HUES6 (cell line): ENCODE results near the gene MAD1L1.
"Not testable (repeated sequence)": the region's sequence is repeated elsewhere in the genome, so short reads cannot be mapped to it uniquely, and the experiment has no call there.

ENCODE experiments used
- H3K27ac ChIP-seq: 2 replicates; pipeline ENCODE4 v1.7.0; 2013; ENCODE audit warnings: low read depth, mild to moderate bottlenecking, low read length, inconsistent platforms
- H3K27me3 ChIP-seq: 2 replicates; pipeline ENCODE4 v1.6.1; 2013; ENCODE audit warnings: low read length; ENCODE audit not compliant: control insufficient read depth, insufficient read depth
- H3K36me3 ChIP-seq: 2 replicates; pipeline ENCODE4 v1.6.1; 2013; ENCODE audit warnings: low read length; ENCODE audit not compliant: control insufficient read depth, insufficient read depth
- H3K4me1 ChIP-seq: 2 replicates; pipeline ENCODE4 v1.6.1; 2013; ENCODE audit warnings: low read length; ENCODE audit not compliant: control insufficient read depth, insufficient read depth
- H3K4me3 ChIP-seq: 2 replicates; pipeline ENCODE4 v1.5.1; 2013; ENCODE audit warnings: low read depth, low read length
- H3K9ac ChIP-seq: one replicate; pipeline ENCODE4 v1.6.1; 2013; ENCODE audit warnings: mild to moderate bottlenecking, low read length
- H3K9me3 ChIP-seq: 2 replicates; pipeline ENCODE4 v1.6.1; 2013; ENCODE audit warnings: low read depth, low read length; ENCODE audit not compliant: control insufficient read depth, insufficient read depth

MAD1L1 gene

GRCh38 chr7:2169923-2170575 is 62.7 kb downstream of the MAD1L1 start:
- H3K9ac ChIP-seq: no peak overlapping the region
- H3K27me3 ChIP-seq: no peaks in the 10 kb centered on the region
- peaks cover 44% of the 10 kb centered on the region for H3K36me3 ChIP-seq
- H3K27ac ChIP-seq: no peak overlapping the region
- H3K4me3 ChIP-seq: no peak overlapping the region
- H3K9me3 ChIP-seq: no peaks in the 10 kb centered on the region
- H3K4me1 ChIP-seq: peaks cover under 1% of the 10 kb centered on the region; the same call in 1 of the 2 replicates

GRCh38 chr7:2168615-2169311 is 64.0 kb downstream of the MAD1L1 start:
- H3K36me3 ChIP-seq: peaks cover 37% of the 10 kb centered on the region
- no peak overlapping the region for H3K9ac ChIP-seq
- no peak overlapping the region for H3K27ac ChIP-seq
- peaks cover 3% of the 10 kb centered on the region for H3K4me1 ChIP-seq
- no peaks in the 10 kb centered on the region for H3K27me3 ChIP-seq
- H3K9me3 ChIP-seq: no peaks in the 10 kb centered on the region
- H3K4me3 ChIP-seq: no peak overlapping the region

- no peak overlapping the region for H3K27ac ChIP-seq
- peaks cover 13% of the 10 kb centered on the region for H3K4me1 ChIP-seq
- H3K27me3 ChIP-seq: no peaks in the 10 kb centered on the region
- peaks cover 20% of the 10 kb centered on the region for H3K36me3 ChIP-seq
- H3K4me3 ChIP-seq: no peak overlapping the region
- H3K9ac ChIP-seq: no peak overlapping the region
- H3K9me3 ChIP-seq: no peaks in the 10 kb centered on the region
These were observed 66.0 kb downstream of the MAD1L1 start for GRCh38 chr7:2166625-2167280.

- Histone ChIP-seq H3K4me1 (peaks cover 13% of the 10 kb centered on the region), H3K9ac (no peak overlapping the region), H3K27ac (no peak overlapping the region), H3K36me3 (peaks cover 16% of the 10 kb centered on the region), H3K27me3 (no peaks in the 10 kb centered on the region), H3K9me3 (peaks cover 4% of the 10 kb centered on the region; the same call in 1 of the 2 replicates), H3K4me3 (no peak overlapping the region)
These were observed 66.8 kb downstream of the MAD1L1 start for GRCh38 chr7:2165610-2166594.

- H3K9me3 ChIP-seq: peaks cover 4% of the 10 kb centered on the region; the same call in 1 of the 2 replicates
- H3K36me3 ChIP-seq: peaks cover 14% of the 10 kb centered on the region
- peaks cover 13% of the 10 kb centered on the region for H3K4me1 ChIP-seq
- H3K4me3 ChIP-seq: no peak overlapping the region
- no peak overlapping the region for H3K27ac ChIP-seq
- H3K27me3 ChIP-seq: no peaks in the 10 kb centered on the region
- H3K9ac ChIP-seq: no peak overlapping the region
These were observed 67.5 kb downstream of the MAD1L1 start for GRCh38 chr7:2165239-2165609.

GRCh38 chr7:2164646-2165045 is 68.1 kb downstream of the MAD1L1 start:
- no peaks in the 10 kb centered on the region for H3K27me3 ChIP-seq
- H3K4me1 ChIP-seq: peaks cover 13% of the 10 kb centered on the region
- H3K9ac ChIP-seq: no peak overlapping the region
- no peak overlapping the region for H3K27ac ChIP-seq
- H3K36me3 ChIP-seq: peaks cover 9% of the 10 kb centered on the region; the same call in 1 of the 2 replicates
- H3K4me3 ChIP-seq: no peak overlapping the region
- H3K9me3 ChIP-seq: peaks cover 4% of the 10 kb centered on the region; the same call in 1 of the 2 replicates

GRCh38 chr7:2163600-2164555 is 68.9 kb downstream of the MAD1L1 start:
- Histone ChIP-seq H3K36me3 (peaks cover 11% of the 10 kb centered on the region; the same call in 1 of the 2 replicates), H3K4me1 (peaks cover 17% of the 10 kb centered on the region), H3K27me3 (no peaks in the 10 kb centered on the region), H3K9ac (no peak overlapping the region), H3K4me3 (no peak overlapping the region), H3K27ac (no peak overlapping the region), H3K9me3 (peaks cover 4% of the 10 kb centered on the region; the same call in 1 of the 2 replicates)

GRCh38 chr7:2162959-2163358 is 69.8 kb downstream of the MAD1L1 start:
- no peaks in the 10 kb centered on the region for H3K27me3 ChIP-seq
- H3K9ac ChIP-seq: no peak overlapping the region
- no peak overlapping the region for H3K4me3 ChIP-seq
- H3K9me3 ChIP-seq: peaks cover 4% of the 10 kb centered on the region; the same call in 1 of the 2 replicates
- no peak overlapping the region for H3K27ac ChIP-seq
- peaks cover 19% of the 10 kb centered on the region for H3K4me1 ChIP-seq
- peaks cover 12% of the 10 kb centered on the region; the same call in 1 of the 2 replicates for H3K36me3 ChIP-seq

- H3K4me3 ChIP-seq, H3K27me3 ChIP-seq, H3K27ac ChIP-seq, H3K9ac ChIP-seq, H3K9me3 ChIP-seq: not testable (repeated sequence)
- peaks cover 12% of the 10 kb centered on the region; the same call in 1 of the 2 replicates for H3K36me3 ChIP-seq
- peaks cover 19% of the 10 kb centered on the region for H3K4me1 ChIP-seq
These were observed 70.5 kb downstream of the MAD1L1 start for GRCh38 chr7:2162004-2162902.
